ENCODE results near the gene CCDC85B. TPM values are rescaled to one million over a fixed set of nuclear protein-coding genes. Genes with fewer than 3 reads are reported as not detected.

CCDC85B gene
- polyA plus RNA-seq, 1 donor, result 14.7 TPM

DNA sequence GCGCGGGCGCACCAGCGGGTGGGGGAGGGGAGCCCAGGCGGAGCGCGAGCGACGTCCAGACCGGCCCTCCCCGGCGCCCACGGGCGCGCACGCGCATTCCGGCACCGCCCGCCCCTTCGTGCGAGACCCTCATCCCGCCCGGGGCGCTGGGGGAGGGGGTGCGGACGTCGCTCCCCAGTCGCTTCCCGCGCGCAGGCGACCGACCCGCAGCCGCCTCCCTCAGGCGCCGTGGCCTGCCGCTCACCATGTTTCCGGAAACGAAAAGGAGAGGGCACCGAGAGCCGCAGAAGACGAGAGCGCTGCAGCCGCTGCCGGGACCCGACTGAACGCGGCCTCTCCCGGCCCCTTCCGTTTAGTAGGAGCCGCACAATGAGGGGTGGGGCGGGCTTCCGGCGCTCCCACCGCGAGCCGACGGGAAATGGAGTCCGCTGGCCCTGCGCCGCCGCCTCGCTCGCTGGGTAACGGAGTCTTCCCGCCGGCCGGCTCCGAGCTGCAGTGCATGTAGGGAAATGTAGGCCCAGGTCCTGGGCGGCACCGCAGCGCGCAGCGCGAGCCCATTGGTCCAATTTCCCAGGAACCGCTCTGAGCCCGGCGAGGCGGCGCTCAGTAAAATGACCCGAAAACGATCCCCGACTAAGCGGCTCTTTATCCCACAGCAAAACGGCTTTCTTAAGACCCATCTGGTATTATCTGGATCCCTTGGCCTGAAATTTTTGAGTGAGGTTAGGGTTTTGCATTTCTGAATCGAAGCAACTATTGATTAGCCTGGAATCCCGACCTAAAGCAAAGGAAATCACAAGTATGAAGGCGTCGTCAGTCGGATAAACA, 32.4 kb upstream of the CCDC85B start, which contains the start of gene CFL1:
TSS of gene CFL1 (minus strand) at position 328 of the 828 bp plus-strand sequence. CDS start at position 247, 81 bp downstream.
- peak; percentile 92 for DNase-seq (ENCODE audit: low read depth)

GRCh38 chr11:65858681-65859087, 31.8 kb upstream of the CCDC85B start:
- DNase-seq (ENCODE audit: low read depth), result no peak

DNA sequence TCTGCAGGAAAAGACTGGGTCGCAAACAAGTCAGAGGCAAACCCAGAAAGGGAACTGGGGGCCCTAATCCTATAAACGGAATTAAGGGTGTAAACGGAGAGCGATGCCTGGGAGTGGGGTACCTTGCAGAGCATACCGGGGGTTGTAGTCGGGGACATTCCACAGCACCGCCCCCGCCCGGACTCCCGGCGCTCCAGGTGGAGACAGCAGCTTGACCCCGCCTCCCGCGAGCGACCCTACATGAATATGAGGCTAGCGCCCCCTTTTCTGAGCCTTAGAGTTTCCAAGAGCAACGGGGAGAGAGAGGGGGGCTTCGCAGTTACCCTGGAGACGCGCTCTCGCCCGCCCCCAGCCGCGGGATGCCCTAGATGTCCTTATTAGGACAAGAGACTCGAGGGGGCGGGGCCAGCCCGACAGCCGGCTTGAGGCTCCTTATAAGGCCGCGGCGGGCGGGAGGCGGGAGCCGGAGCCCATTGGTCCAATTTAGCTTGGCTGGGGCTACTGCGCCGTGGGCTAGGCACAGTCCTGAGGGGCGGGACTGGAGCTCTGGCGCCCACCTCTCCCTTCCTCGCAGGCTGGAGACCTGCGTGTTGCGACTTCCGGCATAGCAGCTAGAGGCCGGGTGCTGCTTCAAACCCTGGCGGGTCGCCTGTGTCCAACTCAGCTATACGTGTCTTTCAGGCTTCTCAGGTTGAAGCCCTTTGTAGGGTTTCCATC, 31.2 kb upstream of the CCDC85B start:
- DNase-seq (ENCODE audit: low read depth), result peak; percentile 83

GRCh38 chr11:65859812-65860277, 30.6 kb upstream of the CCDC85B start:
- DNase-seq (ENCODE audit: low read depth), result no peak

- DNase-seq (ENCODE audit: low read depth), result peak; percentile 91
Observed at GRCh38 chr11:65860278-65861164, 30.0 kb upstream of the CCDC85B start, which contains the start of gene MUS81. Gene MUS81 (plus strand): TSS chr11:65860433. CDS start chr11:65860754, 321 bp downstream.

DNA sequence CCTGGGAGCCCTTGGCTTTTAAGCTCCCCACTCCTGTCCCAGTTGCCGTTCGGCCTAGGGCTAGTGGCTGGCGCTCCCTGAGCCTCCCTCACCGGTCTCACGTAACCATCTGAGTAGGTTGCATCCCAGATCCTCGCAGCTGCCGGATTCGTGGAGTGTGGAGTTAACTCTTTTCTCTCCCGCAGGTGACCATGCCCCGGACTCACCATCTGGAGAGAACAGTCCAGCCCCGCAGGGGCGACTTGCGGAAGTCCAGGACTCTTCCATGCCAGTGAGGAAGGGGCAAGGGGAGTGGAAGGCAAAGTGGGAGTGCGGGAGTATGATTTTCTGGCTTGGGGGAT, 29.3 kb upstream of the CCDC85B start:
- no peak for DNase-seq (ENCODE audit: low read depth)

DNA sequence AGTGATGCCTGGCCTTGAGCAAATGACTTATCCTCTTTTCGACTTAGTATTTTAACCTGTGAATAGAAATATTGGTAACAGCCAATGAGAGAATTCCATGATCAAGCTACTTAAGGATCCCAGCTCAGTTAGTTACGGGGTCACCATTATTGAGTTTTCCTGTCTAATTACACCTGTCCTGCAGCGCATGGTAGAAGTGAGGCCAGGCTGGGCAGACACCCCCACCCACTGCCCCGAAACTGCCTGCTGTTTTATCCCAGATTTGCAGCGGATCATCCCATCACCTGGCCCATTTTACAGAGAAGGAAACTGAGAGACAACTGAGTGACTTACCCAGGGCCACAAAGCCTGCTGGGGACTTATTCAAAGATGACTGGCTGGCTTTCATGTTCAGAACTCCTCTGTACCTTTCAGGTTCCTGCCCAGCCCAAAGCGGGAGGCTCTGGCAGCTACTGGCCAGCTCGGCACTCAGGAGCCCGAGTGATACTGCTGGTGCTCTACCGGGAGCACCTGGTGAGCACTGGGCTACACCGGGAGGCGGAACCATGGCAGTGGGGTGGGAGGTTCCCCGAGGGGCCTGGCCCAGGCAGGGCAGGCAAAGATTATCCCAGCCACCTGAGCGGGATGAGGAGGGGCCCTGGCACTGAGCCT, 28.8 kb upstream of the CCDC85B start:
- no peak for DNase-seq (ENCODE audit: low read depth)

- no peak for DNase-seq (ENCODE audit: low read depth)
Observed at GRCh38 chr11:65862191-65862735, 28.2 kb upstream of the CCDC85B start.

- DNase-seq (ENCODE audit: low read depth), result no peak
Observed at GRCh38 chr11:65862941-65863888, 27.3 kb upstream of the CCDC85B start.

DNA sequence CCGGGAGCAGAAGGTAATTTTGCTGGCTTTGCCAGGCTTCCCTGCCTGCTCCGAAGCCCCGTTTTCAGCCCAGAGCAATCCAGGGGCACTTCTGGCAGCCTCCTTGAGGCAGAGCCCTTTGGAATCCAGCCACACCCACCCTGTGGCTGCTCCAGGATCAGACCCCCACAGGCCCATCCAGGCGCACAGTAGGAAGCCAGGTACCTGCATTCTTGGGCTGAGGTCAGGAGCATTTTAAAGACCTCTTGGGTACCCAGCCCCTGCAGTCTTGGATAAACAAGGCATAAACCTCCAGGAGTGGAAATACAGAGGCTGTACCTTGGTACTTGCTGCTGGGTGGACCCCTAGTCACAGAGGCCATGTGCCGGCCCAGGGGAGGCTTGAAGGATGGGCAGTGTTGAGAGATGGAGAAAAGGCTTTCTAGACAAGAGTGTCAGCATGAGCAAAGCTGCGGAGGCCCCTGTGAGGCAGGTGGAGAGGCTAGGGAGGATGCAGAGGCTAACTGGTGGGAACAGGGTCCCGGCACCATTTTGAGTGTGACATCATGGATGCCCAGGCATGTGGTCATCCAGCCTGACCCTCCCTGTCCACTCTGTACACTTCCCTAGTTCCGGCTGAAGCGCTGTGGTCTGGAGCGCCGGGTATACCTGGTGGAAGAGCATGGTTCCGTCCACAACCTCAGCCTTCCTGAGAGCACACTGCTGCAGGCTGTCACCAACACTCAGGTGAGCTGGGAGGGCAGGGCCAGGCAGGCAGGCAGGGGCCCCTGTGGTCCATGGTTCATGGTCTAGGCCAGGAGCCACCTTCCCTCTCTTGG, 26.4 kb upstream of the CCDC85B start:
- no peak for DNase-seq (ENCODE audit: low read depth)

GRCh38 chr11:65864706-65865471, 25.6 kb upstream of the CCDC85B start:
- no peak for DNase-seq (ENCODE audit: low read depth)

- no peak for DNase-seq (ENCODE audit: low read depth)
Observed at GRCh38 chr11:65865550-65866172, 24.8 kb upstream of the CCDC85B start.

GRCh38 chr11:65866509-65867283, 23.8 kb upstream of the CCDC85B start:
- no peak for DNase-seq (ENCODE audit: low read depth)

- DNase-seq (ENCODE audit: low read depth), result no peak
Observed at GRCh38 chr11:65867284-65868071, 23.0 kb upstream of the CCDC85B start.

GRCh38 chr11:65868076-65868667, 22.3 kb upstream of the CCDC85B start:
- no peak for DNase-seq (ENCODE audit: low read depth)

DNA sequence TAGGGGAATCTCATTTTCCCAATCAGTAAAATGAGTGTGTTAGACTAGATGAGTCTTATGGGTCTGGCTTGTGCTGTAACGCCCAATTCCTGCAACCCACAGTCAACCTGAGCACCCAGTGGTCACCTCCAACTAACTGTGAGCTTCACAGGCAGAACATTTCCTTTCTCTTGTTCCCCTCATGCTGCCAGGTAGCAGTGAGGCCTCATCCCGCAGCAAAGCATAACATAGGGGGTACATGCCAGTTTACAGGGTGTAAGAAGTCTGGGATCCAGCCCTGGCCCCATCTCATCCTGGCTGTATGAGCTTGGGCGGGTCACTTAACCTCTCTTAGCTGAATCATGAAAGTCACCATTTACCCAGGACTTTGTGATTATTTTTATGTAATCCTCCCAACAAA, 21.6 kb upstream of the CCDC85B start:
- DNase-seq (ENCODE audit: low read depth), result no peak

All from forelimb muscle (tissue), 1 donor.